HEK293 (cell line): ENCODE measurements around the gene MPG.
A peak's percentile ranks its signal among the peaks of the same experiment; 100 is the strongest.

Experiments
- CTCF ChIA-PET: fragments of 350-600 bp; formaldehyde crosslinking; extraction: SDS; loops from one replicate; lab custom pipeline; 2021; ENCODE audit warnings: antibody characterized with exemption; lab: Yijun Ruan, JAX
- POLR2A ChIA-PET: fragments of 300-600 bp; formaldehyde crosslinking; extraction: SDS; loops from one replicate; lab custom pipeline; 2020; ENCODE audit warnings: antibody characterized with exemption, inconsistent platforms; lab: Yijun Ruan, JAX
- H3K27ac ChIP-seq: fragments of 200-500 bp; sonication (Bioruptor generic); 2 replicates; pipeline ENCODE4 v1.5.1; 2014; ENCODE audit warnings: low read depth, low read length, control low read depth, inconsistent platforms; ENCODE audit errors: extremely low read depth
- H3K36me3 ChIP-seq, 2 experiments: fragments of 200-500 bp in 1 of 2; sonication (Bioruptor generic) in 1 of 2; 1 replicate in 1 of 2; 2 replicates in 1 of 2; pipeline ENCODE4 v1.5.1; 2014 to 2017; ENCODE audit warnings: inconsistent platforms in 2 of 2, low read length in 2 of 2; ENCODE audit not compliant: control insufficient read depth in 2 of 2, insufficient read depth in 1 of 2
- H3K4me1 ChIP-seq: fragments of 200-500 bp; sonication (Bioruptor generic); 2 replicates; pipeline ENCODE4 v1.5.1; 2014; ENCODE audit warnings: mild to moderate bottlenecking, low read length, inconsistent platforms; ENCODE audit not compliant: control insufficient read depth, insufficient read depth
- H3K4me3 ChIP-seq: 2 replicates; pipeline ENCODE4 v1.5.1; 2011; ENCODE audit warnings: low read depth, mild to moderate bottlenecking, control low read depth, low read length, moderate library complexity
- H3K9me3 ChIP-seq: fragments of 200-500 bp; sonication (Bioruptor generic); 2 replicates; pipeline ENCODE4 v1.5.1; 2014; ENCODE audit warnings: low read depth, low read length, inconsistent platforms; ENCODE audit not compliant: control insufficient read depth, insufficient read depth
- REPIN1 ChIP-seq: fragments of 450-650 bp; formaldehyde crosslinking; IDR thresholded peaks from 2 replicates; pipeline ENCODE4 v1.5.1; 2017; ENCODE audit warnings: missing biosample characterization, missing genetic modification characterization, low read depth
- SP3 ChIP-seq: fragments of 450-650 bp; formaldehyde crosslinking; IDR thresholded peaks from 2 replicates; pipeline ENCODE4 v1.5.1; 2016; ENCODE audit warnings: missing biosample characterization, missing genetic modification characterization
- ZBTB17 ChIP-seq: fragments of 450-650 bp; formaldehyde crosslinking; IDR thresholded peaks from 2 replicates; pipeline ENCODE4 v1.5.1; 2016; ENCODE audit warnings: missing biosample characterization, missing genetic modification characterization
- ZIC2 ChIP-seq: fragments of 450-650 bp; formaldehyde crosslinking; IDR thresholded peaks from 2 replicates; pipeline ENCODE4 v1.5.1; 2016; ENCODE audit warnings: missing biosample characterization, missing genetic modification characterization
- ZNF114 ChIP-seq: fragments of 450-650 bp; formaldehyde crosslinking; IDR thresholded peaks from 2 replicates; pipeline ENCODE4 v1.5.0; 2017; ENCODE audit warnings: missing biosample characterization, missing genetic modification characterization
- ZNF174 ChIP-seq: fragments of 450-650 bp; formaldehyde crosslinking; IDR thresholded peaks from 2 replicates; pipeline ENCODE4 v1.5.0; 2017; ENCODE audit warnings: missing biosample characterization, mild to moderate bottlenecking, missing genetic modification characterization
- ZNF223 ChIP-seq: fragments of 450-650 bp; formaldehyde crosslinking; IDR thresholded peaks from 2 replicates; pipeline ENCODE4 v1.5.1; 2016; ENCODE audit warnings: missing biosample characterization, missing genetic modification characterization
- ZNF366 ChIP-seq: fragments of 450-650 bp; formaldehyde crosslinking; conservative IDR thresholded peaks from 2 replicates; pipeline ENCODE4 v1.5.1; 2016; ENCODE audit warnings: missing biosample characterization, missing genetic modification characterization
- ZNF501 ChIP-seq: fragments of 450-650 bp; formaldehyde crosslinking; IDR thresholded peaks from 2 replicates; pipeline ENCODE4 v1.5.1; 2016; ENCODE audit warnings: missing biosample characterization, missing genetic modification characterization
- ZNF629 ChIP-seq: fragments of 450-650 bp; formaldehyde crosslinking; IDR thresholded peaks from 2 replicates; pipeline ENCODE4 v1.5.1; 2017; ENCODE audit warnings: missing biosample characterization, missing genetic modification characterization
- ZNF768 ChIP-seq: fragments of 450-650 bp; formaldehyde crosslinking; IDR thresholded peaks from 2 replicates; pipeline ENCODE4 v1.5.1; 2018; ENCODE audit warnings: missing biosample characterization, mild to moderate bottlenecking, missing genetic modification characterization
- ZSCAN23 ChIP-seq: fragments of 450-650 bp; formaldehyde crosslinking; IDR thresholded peaks from 2 replicates; pipeline ENCODE4 v1.5.1; 2016; ENCODE audit warnings: missing biosample characterization, missing genetic modification characterization
- TF ChIP-seq, protein P1 (sequence below): fragments of 450-650 bp; formaldehyde crosslinking; IDR thresholded peaks from 2 replicates; pipeline ENCODE4 v1.5.1; 2016; ENCODE audit warnings: missing biosample characterization, missing genetic modification characterization
- TF ChIP-seq, protein P2 (sequence below): fragments of 450-650 bp; formaldehyde crosslinking; IDR thresholded peaks from 2 replicates; pipeline ENCODE4 v1.5.1; 2016; ENCODE audit warnings: missing biosample characterization, missing genetic modification characterization, borderline replicate concordance
- TF ChIP-seq, protein P3 (sequence below): fragments of 450-650 bp; formaldehyde crosslinking; IDR thresholded peaks from 2 replicates; pipeline ENCODE4 v1.5.1; 2016; ENCODE audit warnings: missing biosample characterization, missing genetic modification characterization, low read depth

MPG gene

GRCh38 chr16:84718-85406 is 6.8 kb downstream of the MPG start (continued):
- TF ChIP-seq ZNF768 (tag by site-specific recombination) (no peak), SP3 (0 out of 2 replicates have a peak, but pooled peaks have one; percentile 11), ZNF114 (no peak), ZBTB17 (tag by site-specific recombination) (peak; percentile 27; the same call in 1 of the 2 replicates), ZSCAN23 (tag by site-specific recombination) (no peak), ZNF629 (tag by site-specific recombination) (0 out of 2 replicates have a peak, but pooled peaks have one; percentile 15), ZIC2 (tag by site-specific recombination) (peak; percentile 25)

DNA sequence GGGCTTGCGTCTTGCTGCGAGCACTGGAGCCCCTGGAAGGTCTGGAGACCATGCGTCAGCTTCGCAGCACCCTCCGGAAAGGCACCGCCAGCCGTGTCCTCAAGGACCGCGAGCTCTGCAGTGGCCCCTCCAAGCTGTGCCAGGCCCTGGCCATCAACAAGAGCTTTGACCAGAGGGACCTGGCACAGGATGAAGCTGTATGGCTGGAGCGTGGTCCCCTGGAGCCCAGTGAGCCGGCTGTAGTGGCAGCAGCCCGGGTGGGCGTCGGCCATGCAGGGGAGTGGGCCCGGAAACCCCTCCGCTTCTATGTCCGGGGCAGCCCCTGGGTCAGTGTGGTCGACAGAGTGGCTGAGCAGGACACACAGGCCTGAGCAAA is 7.4 kb downstream of the MPG start:
- H3K9me3 ChIP-seq, result no peaks in the 10 kb centered on the region
- H3K4me3 ChIP-seq, result no peak overlapping the region
- TF ChIP-seq, protein P1, sequence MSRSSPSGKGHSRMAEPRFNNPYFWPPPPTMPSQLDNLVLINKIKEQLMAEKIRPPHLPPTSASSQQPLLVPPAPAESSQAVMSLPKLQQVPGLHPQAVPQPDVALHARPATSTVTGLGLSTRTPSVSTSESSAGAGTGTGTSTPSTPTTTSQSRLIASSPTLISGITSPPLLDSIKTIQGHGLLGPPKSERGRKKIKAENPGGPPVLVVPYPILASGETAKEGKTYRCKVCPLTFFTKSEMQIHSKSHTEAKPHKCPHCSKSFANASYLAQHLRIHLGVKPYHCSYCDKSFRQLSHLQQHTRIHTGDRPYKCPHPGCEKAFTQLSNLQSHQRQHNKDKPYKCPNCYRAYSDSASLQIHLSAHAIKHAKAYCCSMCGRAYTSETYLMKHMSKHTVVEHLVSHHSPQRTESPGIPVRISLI (tag by site-specific recombination), result no peak
- TF ChIP-seq ZNF223 (no peak), ZNF501 (tag by site-specific recombination) (no peak), REPIN1 (tag by site-specific recombination) (no peak), ZNF366 (tag by site-specific recombination) (no peak), ZNF174 (tag by site-specific recombination) (no peak)
- TF ChIP-seq, protein P2, sequence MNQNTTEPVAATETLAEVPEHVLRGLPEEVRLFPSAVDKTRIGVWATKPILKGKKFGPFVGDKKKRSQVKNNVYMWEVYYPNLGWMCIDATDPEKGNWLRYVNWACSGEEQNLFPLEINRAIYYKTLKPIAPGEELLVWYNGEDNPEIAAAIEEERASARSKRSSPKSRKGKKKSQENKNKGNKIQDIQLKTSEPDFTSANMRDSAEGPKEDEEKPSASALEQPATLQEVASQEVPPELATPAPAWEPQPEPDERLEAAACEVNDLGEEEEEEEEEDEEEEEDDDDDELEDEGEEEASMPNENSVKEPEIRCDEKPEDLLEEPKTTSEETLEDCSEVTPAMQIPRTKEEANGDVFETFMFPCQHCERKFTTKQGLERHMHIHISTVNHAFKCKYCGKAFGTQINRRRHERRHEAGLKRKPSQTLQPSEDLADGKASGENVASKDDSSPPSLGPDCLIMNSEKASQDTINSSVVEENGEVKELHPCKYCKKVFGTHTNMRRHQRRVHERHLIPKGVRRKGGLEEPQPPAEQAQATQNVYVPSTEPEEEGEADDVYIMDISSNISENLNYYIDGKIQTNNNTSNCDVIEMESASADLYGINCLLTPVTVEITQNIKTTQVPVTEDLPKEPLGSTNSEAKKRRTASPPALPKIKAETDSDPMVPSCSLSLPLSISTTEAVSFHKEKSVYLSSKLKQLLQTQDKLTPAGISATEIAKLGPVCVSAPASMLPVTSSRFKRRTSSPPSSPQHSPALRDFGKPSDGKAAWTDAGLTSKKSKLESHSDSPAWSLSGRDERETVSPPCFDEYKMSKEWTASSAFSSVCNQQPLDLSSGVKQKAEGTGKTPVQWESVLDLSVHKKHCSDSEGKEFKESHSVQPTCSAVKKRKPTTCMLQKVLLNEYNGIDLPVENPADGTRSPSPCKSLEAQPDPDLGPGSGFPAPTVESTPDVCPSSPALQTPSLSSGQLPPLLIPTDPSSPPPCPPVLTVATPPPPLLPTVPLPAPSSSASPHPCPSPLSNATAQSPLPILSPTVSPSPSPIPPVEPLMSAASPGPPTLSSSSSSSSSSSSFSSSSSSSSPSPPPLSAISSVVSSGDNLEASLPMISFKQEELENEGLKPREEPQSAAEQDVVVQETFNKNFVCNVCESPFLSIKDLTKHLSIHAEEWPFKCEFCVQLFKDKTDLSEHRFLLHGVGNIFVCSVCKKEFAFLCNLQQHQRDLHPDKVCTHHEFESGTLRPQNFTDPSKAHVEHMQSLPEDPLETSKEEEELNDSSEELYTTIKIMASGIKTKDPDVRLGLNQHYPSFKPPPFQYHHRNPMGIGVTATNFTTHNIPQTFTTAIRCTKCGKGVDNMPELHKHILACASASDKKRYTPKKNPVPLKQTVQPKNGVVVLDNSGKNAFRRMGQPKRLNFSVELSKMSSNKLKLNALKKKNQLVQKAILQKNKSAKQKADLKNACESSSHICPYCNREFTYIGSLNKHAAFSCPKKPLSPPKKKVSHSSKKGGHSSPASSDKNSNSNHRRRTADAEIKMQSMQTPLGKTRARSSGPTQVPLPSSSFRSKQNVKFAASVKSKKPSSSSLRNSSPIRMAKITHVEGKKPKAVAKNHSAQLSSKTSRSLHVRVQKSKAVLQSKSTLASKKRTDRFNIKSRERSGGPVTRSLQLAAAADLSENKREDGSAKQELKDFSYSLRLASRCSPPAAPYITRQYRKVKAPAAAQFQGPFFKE (tag by site-specific recombination), result no peak
- TF ChIP-seq, protein P3, sequence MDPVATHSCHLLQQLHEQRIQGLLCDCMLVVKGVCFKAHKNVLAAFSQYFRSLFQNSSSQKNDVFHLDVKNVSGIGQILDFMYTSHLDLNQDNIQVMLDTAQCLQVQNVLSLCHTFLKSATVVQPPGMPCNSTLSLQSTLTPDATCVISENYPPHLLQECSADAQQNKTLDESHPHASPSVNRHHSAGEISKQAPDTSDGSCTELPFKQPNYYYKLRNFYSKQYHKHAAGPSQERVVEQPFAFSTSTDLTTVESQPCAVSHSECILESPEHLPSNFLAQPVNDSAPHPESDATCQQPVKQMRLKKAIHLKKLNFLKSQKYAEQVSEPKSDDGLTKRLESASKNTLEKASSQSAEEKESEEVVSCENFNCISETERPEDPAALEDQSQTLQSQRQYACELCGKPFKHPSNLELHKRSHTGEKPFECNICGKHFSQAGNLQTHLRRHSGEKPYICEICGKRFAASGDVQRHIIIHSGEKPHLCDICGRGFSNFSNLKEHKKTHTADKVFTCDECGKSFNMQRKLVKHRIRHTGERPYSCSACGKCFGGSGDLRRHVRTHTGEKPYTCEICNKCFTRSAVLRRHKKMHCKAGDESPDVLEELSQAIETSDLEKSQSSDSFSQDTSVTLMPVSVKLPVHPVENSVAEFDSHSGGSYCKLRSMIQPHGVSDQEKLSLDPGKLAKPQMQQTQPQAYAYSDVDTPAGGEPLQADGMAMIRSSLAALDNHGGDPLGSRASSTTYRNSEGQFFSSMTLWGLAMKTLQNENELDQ (tag by site-specific recombination), result no peak
- POLR2A ChIA-PET, result no interaction called here
- H3K27ac ChIP-seq, result no peak overlapping the region
- no peaks in the 10 kb centered on the region for H3K4me1 ChIP-seq
- CTCF ChIA-PET, result interaction anchor here (0.6 to 3.3 kb wide), 3 partner anchors 10 to 20 kb away, joined by 4 to 25 read pairs (median 17); no protein-coding TSS in a partner anchor
- peaks cover 0 to 77% of the 10 kb centered on the region in 2 experiments; a peak in 2 of 3 replicates for H3K36me3 ChIP-seq
